ENCODE results near the gene MEAF6.

DNA sequence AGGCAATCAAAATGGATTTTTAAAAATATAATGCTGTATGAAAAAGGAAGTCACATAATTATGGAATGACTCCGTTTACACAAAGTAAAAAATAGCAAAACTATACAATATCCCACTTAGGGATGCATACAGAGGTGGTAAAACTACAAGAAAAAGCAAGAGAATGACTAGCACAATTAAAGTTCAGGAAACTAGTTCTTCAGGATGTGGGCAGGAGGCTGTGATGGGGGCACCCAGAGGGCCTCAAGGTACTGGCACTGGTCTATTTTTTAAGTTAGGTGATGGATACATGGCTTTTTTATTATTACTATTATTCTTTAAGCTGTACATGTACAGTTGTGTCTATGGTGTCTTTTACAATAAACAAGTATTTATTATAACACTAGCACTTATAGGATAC is 41.6 kb downstream of the MEAF6 start:
- TF ChIP-seq, protein P1, sequence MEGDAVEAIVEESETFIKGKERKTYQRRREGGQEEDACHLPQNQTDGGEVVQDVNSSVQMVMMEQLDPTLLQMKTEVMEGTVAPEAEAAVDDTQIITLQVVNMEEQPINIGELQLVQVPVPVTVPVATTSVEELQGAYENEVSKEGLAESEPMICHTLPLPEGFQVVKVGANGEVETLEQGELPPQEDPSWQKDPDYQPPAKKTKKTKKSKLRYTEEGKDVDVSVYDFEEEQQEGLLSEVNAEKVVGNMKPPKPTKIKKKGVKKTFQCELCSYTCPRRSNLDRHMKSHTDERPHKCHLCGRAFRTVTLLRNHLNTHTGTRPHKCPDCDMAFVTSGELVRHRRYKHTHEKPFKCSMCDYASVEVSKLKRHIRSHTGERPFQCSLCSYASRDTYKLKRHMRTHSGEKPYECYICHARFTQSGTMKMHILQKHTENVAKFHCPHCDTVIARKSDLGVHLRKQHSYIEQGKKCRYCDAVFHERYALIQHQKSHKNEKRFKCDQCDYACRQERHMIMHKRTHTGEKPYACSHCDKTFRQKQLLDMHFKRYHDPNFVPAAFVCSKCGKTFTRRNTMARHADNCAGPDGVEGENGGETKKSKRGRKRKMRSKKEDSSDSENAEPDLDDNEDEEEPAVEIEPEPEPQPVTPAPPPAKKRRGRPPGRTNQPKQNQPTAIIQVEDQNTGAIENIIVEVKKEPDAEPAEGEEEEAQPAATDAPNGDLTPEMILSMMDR (conservative IDR thresholded peaks at IDR 0.05 in 1 of 2, IDR thresholded peaks at IDR 0.05 in 1 of 2; ENCODE audit: low read depth in 1 of 2, low read length in 2 of 2): no peak
- no peak for TF ChIP-seq EZH2 (IDR thresholded peaks at IDR 0.05; ENCODE audit: low read length, missing control alignments)

Data from fibroblast of lung (primary cell).